ENCODE results near the gene CWC27.

CWC27 gene

DNA sequence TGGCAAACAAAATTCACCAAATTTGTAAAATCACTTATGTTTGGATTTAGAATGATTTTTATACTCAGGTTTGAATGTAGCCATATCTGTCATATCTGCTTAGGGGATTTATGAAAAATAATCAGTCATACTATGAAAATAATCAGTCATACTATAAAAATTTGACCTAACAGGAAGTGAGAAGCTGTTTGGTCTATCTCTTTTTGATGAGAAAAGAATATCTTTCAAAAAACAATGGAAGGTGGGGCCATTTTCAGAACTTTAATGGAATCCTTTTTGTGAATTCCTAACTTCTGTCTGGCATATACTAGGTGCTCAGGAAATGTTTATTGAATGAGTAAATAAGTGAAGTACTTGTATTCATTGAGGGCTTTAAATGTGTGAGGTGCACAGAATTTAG, 70.1 kb downstream of the CWC27 start:
- H3K27me3 ChIP-seq (replicated peaks; ENCODE audit: control insufficient read depth, insufficient read depth, low read length) = no peaks in the 10 kb centered on the region
- no peak for DNase-seq (ENCODE audit: extremely low read depth, insufficient read length)
- TF ChIP-seq, protein P1, sequence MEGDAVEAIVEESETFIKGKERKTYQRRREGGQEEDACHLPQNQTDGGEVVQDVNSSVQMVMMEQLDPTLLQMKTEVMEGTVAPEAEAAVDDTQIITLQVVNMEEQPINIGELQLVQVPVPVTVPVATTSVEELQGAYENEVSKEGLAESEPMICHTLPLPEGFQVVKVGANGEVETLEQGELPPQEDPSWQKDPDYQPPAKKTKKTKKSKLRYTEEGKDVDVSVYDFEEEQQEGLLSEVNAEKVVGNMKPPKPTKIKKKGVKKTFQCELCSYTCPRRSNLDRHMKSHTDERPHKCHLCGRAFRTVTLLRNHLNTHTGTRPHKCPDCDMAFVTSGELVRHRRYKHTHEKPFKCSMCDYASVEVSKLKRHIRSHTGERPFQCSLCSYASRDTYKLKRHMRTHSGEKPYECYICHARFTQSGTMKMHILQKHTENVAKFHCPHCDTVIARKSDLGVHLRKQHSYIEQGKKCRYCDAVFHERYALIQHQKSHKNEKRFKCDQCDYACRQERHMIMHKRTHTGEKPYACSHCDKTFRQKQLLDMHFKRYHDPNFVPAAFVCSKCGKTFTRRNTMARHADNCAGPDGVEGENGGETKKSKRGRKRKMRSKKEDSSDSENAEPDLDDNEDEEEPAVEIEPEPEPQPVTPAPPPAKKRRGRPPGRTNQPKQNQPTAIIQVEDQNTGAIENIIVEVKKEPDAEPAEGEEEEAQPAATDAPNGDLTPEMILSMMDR (IDR thresholded peaks at IDR 0.05; ENCODE audit: insufficient read depth, low read length, poor library complexity, severe bottlenecking) = no peak
- no peaks in the 10 kb centered on the region for H3K36me3 ChIP-seq (ENCODE audit: control insufficient read depth, insufficient read depth, low read length)
- H3K4me3 ChIP-seq (replicated peaks; ENCODE audit: low read depth, low read length) = no peak overlapping the region

DNA sequence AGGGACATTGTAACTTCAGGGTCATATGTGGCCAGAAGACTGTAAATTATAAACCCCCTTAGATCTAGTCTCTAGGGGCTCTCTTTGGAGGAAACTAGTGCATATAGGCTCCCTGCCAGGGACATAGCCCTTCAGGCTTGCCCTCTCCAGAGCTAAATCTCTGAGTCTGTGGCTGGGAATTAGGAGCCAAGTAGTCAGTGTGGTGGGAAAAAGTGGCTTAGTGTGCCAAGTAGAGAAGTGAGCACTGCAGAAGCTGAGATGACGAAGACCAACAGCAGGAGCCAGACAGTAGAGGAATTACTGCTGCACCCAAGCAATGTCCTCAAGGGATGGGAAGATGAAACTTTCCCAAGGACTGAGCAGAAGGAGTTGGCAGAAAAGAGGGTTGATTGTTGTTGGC, 71.2 kb downstream of the CWC27 start:
- Histone ChIP-seq H3K4me3 (replicated peaks; ENCODE audit: low read depth, low read length) (no peak overlapping the region), H3K36me3 (ENCODE audit: control insufficient read depth, insufficient read depth, low read length) (no peaks in the 10 kb centered on the region; the same call in 1 of the 2 replicates), H3K27me3 (replicated peaks; ENCODE audit: control insufficient read depth, insufficient read depth, low read length) (no peaks in the 10 kb centered on the region)
- no peak for DNase-seq (ENCODE audit: extremely low read depth, insufficient read length)
- TF ChIP-seq, protein P1 (IDR thresholded peaks at IDR 0.05; ENCODE audit: insufficient read depth, low read length, poor library complexity, severe bottlenecking) = no peak

DNA sequence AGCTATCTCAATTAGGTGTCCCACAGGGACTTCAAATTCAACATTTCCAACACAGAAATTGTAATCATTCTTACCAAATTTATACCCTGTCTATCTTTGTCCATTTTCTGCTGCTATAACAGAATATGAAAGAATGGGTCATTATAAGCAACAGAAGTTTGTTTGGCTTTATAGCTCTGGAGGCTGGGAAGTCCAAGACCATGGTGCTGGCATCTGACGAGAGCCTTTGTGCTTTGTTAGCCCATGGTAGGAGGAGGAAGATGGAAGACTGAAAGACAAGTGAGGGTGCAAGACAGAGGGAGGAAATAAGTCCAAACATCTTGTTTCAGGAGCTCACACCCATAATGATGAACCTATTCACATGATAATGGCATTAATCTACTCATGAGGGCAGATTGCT, 72.2 kb downstream of the CWC27 start:
- TF ChIP-seq, protein P1 (IDR thresholded peaks at IDR 0.05; ENCODE audit: insufficient read depth, low read length, poor library complexity, severe bottlenecking) = no peak
- no peaks in the 10 kb centered on the region; the same call in 1 of the 2 replicates for H3K36me3 ChIP-seq (ENCODE audit: control insufficient read depth, insufficient read depth, low read length)
- H3K4me3 ChIP-seq (replicated peaks; ENCODE audit: low read depth, low read length) = no peak overlapping the region
- H3K27me3 ChIP-seq (replicated peaks; ENCODE audit: control insufficient read depth, insufficient read depth, low read length) = no peaks in the 10 kb centered on the region
- no peak for DNase-seq (ENCODE audit: extremely low read depth, insufficient read length)

DNA sequence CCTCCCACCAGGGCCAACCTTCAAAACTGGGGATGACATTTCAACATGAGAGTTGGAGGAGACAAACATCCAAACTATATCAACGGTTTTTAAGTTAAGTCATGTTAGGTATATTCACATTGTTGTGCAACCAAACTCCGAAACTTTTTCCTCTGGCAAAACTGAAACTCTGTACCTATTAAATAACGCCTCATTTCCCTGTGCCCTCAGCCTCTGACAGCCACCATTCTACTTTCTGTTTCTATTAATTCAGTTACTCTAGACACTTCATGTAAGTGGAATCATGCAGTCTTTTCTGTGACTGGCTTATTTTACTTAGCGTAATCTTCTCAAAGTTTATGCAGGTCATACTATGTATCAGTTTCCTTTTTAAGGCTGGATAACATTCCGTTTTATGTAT, 85.0 kb downstream of the CWC27 start:
- no peaks in the 10 kb centered on the region for H3K36me3 ChIP-seq (ENCODE audit: control insufficient read depth, insufficient read depth, low read length)
- TF ChIP-seq, protein P1 (IDR thresholded peaks at IDR 0.05; ENCODE audit: insufficient read depth, low read length, poor library complexity, severe bottlenecking) = no peak
- H3K4me3 ChIP-seq (replicated peaks; ENCODE audit: low read depth, low read length) = no peak overlapping the region
- H3K27me3 ChIP-seq (replicated peaks; ENCODE audit: control insufficient read depth, insufficient read depth, low read length) = no peaks in the 10 kb centered on the region
- DNase-seq (ENCODE audit: extremely low read depth, insufficient read length) = no peak

DNA sequence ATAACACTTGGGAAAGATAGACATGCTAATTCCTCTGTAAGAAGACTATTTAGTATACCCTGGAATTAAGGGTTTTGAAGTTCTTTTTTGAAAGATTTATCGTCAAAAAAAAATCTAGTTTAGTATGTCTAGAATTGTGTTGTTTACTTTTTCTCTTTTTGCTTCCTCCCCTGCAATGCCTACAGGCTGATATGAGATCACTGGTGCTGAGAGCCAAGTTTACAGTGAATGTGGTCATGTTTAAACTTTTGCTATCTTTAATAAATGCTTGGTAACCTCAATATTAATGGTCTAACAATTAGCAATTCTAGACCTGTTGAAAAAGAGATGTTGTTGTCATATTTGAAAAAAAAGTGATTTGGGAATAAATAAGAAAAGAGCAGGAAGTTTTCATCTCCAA, 86.1 kb downstream of the CWC27 start:
- no peak overlapping the region for H3K4me3 ChIP-seq (replicated peaks; ENCODE audit: low read depth, low read length)
- H3K27me3 ChIP-seq (replicated peaks; ENCODE audit: control insufficient read depth, insufficient read depth, low read length) = no peaks in the 10 kb centered on the region
- no peaks in the 10 kb centered on the region for H3K36me3 ChIP-seq (ENCODE audit: control insufficient read depth, insufficient read depth, low read length)
- TF ChIP-seq, protein P1 (IDR thresholded peaks at IDR 0.05; ENCODE audit: insufficient read depth, low read length, poor library complexity, severe bottlenecking) = no peak
- DNase-seq (ENCODE audit: extremely low read depth, insufficient read length) = no peak

DNA sequence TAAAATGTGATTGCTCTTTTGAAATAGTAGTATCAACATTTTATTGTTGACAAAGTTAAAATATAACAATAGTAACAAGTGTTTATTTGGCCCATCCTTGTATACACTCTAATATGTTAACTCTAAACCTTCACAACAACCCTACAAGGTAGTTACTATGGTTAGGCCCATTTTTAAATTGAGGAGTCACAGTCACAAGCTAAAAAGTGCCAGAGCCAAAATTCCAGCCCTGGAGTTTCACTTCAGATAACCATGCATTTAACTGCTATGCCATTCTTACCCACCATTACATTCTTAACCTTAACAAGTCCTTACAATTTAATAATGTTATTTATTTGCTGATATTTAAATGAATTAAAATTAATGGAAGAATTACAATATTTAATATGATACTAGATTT, 91.2 kb downstream of the CWC27 start:
- H3K27me3 ChIP-seq (replicated peaks; ENCODE audit: control insufficient read depth, insufficient read depth, low read length) = no peaks in the 10 kb centered on the region
- no peak overlapping the region for H3K4me3 ChIP-seq (replicated peaks; ENCODE audit: low read depth, low read length)
- TF ChIP-seq, protein P1 (IDR thresholded peaks at IDR 0.05; ENCODE audit: insufficient read depth, low read length, poor library complexity, severe bottlenecking) = no peak
- no peaks in the 10 kb centered on the region for H3K36me3 ChIP-seq (ENCODE audit: control insufficient read depth, insufficient read depth, low read length)
- no peak for DNase-seq (ENCODE audit: extremely low read depth, insufficient read length)
